Activated CD4-positive, CD25-positive, alpha-beta regulatory T cell (primary cell): ENCODE results near the gene TAF13.
"Not testable (repeated sequence)": the region's sequence is repeated elsewhere in the genome, so short reads cannot be mapped to it uniquely, and the experiment has no call there.

ENCODE experiments used
- DNase-seq, 4 experiments: peaks; one replicate each; lab custom pipeline; 2025; lab: John Stamatoyannopoulos, UW

TAF13 gene

DNA sequence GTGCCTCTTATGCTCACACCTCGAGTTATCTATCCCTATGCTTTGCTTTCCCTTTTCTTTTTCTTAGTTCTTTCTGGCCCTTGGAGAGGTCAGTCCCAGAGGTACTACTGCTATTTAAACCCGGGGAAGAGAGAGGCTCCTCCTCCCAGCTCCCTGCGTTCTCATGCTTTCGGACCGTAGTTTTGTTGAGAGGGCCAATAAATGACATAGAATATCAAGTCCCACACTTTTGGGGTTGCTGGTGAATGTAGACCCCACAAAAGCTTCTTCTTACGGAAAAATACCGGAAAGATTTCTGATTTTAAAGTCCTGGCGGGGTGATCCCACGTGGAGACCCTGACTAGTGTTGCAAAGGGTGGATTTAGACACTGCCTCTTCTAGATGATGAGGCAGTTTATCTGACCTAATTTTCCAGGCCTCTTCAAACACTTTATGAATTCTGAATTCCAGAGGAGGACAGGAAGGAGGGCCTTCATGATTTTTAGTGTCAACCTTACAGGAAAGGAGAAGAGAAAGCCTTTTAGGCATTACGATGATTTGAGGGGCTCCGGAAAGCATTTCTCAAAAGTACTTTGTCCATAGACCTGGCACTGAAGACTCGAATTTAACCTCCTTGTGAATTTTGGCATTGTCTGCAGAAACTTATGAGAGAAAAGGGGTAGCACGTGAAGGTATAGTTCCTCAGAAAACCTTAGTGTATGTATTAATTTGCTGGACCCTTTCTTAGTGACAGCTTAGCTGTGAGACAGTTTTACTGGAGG lies 15.5 kb upstream of the TAF13 start:
- no peak for DNase-seq

DNA sequence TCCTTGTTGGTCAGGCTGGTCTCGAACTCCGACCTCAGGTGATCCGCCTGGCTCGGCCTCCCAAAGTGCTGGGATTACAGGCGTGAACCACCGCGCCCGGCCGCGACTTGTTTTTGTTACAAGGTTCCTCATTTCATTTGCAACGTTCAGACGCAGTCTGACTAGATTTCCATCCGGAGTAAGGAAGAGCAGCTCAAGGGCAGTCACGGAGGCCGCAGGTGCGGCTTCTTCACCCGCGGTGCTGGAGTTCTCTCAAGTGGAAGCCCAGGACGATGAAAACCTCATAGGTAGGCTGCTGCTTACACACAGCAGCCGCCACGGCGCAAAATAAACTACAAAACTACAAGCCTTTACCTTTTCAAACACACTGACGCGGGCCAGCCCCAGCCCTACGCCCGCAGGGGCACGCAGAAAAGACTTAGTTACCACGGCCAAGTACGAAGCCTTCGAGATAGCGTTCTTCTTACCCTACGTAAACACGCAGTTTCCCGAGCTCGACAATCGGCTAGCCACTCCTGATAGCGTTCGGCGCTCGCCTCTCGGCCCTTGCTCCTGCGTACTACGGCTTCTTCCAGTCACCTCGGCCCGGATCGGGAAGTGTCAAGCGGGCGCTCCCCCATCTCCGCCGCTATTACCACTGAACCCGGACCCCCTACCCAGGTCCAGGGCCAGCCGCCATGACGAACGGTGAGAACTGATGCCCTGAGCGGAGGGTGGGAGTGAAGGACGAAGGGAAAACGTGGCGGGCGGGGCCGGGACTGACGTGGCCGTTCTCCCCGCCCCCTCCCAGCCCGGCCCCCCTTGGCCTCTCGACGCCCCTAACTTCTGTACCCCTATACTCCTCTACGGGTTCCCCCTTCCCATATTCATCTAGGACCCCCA lies 14.6 kb upstream of the TAF13 start, which contains the start of gene TMEM167B:
TSS of gene TMEM167B (plus strand) at position 569 of the 882 bp plus-strand sequence. CDS start at position 678, 109 bp downstream.
- DNase-seq = peak; percentile 57 to 75 (median 68)

DNA sequence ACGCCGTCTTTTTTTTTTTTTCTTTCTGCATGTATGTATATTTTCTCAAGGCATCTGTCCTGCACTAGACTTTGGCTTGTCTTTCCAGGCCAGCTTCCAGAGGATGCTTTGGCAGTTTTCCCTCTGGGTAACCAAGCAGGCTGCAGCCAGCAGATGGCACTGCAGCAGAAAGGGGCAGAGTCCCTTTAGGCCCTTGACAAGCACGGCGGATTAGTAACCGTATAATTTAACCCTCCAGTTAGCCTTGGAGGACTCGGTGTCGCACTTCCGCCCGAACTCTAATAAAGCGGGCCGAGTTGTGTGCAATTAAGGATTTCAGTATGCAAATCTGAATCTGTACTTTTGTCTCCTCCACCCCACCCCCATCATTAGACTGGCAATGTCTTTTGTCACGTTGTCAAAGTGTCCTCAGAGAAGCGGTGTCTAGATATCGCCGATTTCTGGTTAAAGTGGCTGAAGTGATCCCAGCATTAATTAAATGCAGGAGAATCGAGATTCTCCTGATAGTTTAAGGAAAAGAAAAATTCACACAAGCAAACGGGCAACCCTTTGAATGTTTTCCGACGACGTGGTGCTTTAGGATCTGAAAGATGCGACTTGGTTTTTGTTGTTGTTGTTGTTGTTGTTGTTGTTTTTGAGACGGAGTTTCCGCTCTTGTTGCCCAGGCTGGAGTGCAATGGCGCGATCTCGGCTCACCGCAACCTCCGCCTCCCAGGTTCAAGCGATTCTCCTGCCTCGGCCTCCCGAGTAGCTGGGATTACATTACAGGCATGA lies 13.6 kb upstream of the TAF13 start:
- DNase-seq = no peak

DNA sequence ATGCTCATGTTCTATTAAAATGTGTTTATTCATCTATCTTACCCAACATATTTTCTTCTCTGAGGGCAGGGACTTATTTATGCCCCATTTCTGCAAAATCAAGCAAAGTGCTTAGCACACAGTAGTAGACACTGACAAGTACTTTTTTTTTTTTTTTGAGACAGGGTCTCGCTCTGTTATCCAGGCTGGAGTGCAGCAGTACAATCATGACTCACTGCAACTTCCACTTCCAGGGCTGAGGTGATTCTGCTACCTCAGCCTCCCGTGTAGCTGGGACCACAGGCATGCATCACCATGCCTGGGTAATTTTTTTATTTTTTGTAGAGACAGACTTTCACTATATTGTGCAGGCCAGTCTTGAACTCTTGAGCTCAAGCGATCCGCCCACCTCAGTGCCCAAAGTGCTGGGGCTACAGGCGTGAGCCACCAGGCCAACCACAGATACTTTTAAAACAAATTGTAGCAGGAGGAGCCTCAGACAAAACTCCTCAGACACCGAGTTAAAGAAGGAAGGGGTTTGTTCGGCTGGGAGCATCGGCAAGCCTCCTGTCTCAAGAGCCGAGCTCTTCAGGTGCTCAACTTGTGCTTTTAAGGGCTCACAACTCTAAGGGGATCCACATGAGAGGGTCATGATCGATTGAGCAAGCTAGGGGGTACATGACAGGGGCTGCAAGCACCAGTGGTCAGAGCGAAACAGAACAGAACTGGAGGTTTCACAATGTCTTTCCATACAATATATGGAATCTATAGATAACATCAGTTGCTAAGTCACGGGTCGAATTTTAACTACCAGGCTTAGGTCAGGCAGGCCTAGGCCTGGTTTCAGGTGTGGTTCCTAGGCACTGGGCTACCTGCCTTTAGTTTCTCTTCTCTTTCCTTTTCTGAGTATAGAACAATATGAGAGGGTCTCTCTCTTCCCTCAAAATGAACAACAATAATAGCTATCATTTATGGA lies 9.0 kb upstream of the TAF13 start:
- DNase-seq = no peak

DNA sequence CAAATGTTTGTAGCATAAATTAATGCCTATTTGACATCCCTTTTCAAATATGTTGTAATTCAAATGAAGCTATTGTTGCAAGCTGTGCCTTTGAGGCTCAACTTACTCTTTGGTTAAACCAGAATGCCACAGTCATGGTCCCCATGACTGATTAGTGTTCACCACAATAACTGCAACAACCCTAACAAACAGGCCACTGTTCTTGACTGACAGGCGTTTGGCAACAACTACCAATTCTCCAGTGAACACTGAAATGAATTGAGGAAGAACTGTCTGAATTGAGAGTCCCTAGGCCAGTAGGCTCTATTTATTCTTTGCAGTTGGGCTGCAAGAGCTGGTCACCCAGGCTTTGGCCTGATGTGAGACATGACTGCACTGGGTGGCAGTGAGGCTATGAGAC lies 8.1 kb upstream of the TAF13 start:
- DNase-seq = no peak

DNA sequence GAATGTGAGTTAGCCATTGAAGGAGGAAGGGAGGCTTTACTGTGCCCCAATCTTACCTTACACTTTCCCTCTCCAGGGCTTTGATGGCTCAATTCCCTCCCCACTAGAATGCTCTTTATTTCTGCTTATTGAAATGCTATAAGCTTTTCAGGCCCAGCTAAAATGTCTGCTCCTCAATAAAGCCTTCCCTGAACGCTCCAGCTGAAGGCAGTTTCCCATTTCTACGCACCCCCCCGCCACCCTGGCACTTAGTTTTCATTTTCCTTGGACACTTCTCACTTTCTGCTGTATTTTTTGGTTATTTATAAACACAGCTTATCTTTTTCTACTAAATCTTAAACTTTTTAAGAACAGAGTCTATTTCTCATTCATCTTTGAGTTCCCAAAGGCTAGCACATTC lies 7.7 kb upstream of the TAF13 start:
- no peak for DNase-seq

DNA sequence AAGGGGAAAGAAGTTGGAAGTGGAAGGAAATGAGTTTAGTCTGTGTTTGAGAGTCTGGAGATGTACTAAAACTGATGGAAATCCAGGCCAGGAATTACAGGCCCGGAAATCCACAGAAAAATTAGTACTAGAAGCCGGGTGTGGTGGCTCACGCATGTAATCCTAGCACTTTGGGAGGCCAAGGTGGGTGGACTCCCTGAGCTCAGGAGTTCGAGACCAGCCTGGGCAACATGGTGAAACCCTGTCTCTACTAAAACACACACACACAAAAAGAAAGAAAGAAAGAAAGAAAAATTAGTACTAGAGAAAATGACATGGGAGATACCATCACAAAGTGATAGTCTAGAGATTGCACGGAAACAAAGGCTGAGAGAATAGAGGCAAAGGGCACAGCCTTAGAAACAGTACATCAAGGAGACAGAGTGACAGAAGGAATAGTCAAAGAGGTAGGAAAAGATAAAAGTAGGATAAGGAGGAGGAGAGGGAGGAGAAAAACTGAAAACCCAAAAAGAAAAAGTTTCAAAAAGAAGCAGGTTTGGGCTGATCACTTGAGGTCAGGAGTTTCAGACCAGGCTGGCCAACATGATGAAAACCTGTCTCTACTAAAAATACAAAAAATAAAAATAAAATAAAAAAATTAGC lies 4.8 kb upstream of the TAF13 start:
- DNase-seq = no peak

DNA sequence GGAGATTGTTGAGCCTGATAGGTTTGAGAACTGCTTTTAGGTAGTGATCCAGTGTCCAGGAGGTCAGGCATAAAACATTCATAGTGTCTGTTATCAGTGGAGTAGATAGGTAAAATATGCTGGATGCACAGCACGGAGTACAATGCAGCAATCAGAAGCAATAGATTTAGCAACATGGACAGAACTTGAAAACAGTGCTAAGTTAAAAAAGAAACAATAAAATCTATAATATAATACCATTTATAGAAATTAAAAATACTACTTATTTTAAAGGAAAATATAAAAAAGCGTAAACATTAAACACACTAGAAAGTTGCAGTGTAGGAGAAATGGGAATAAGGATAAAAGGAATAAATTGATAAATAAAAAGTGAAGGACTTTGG lies 3.4 kb upstream of the TAF13 start:
- no peak for DNase-seq

DNA sequence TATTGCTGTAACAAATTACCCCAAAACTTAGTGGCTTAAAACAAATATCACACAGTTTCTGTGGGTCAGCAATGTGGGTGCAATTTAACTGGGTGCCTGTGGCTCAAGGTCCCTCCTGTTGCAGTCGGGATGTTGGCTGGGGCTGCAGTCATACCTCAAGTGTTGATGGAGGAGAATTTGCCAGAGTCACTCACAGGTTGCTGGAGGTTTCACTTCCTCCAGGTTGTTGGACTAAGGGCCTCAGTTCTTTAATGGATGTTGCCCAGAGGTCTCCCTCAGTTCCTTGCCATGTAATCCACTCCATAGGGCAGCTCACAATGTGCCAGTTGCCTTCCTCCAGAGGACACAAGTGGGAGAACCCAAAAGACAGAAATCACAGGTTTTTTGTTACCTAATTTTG lies 2.5 kb upstream of the TAF13 start:
- DNase-seq = no peak

DNA sequence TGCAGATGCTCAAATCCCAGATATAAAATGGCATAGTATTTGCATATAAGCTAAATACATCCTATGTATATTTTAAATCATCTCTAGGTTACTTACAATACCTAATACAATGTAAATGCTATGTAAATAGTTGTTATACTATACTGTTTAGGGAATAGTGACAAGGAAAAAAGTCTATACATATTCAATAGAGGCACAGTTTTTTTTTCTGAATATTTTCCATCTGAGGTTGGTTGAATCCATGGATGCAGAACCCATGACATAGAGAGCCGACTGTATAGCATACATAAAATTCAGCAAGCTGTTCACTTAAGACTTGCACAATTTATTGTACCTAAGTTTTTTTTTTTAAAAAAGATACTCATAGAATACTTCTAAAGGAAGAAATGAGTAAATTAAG lies 6.5 kb downstream of the TAF13 start:
- DNase-seq = no peak

DNA sequence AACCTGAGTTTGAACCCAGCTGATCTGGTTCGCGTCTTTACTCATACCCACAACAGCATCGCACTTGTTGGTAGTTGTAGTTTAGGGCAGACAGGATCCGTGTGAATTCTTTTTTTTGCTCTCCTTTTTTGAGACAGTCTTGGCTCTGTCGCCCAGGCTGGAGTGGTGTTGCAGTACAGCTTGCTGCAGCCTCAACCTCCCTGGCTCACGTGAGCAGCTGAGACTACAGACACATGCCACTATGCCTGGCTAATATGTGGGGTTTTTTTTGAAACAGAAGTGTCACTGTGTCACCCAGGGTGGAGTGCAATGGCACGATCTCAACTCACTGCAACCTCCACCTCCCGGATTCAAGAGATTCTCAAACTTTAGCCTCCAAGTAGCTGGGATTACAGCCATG lies 7.9 kb downstream of the TAF13 start:
- no peak for DNase-seq

DNA sequence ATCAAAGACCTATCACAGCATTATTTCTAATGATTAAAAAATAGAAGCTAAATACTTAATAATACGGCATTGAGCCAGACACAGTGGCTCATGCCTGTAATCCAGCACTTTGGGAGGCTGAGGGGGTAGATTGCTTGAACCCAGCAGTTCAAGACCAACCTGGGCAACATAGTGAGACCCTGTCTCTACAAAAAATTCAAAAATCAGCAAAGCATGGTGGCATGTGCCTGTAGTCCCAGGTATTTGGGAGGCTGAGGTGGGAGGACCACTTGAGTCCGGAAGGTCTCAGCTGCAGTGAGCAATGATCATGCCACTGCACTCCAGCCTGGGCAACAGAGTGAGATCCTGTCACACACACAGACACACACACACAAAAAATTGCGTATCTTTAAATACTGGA lies 10.7 kb downstream of the TAF13 start:
- no peak for DNase-seq

DNA sequence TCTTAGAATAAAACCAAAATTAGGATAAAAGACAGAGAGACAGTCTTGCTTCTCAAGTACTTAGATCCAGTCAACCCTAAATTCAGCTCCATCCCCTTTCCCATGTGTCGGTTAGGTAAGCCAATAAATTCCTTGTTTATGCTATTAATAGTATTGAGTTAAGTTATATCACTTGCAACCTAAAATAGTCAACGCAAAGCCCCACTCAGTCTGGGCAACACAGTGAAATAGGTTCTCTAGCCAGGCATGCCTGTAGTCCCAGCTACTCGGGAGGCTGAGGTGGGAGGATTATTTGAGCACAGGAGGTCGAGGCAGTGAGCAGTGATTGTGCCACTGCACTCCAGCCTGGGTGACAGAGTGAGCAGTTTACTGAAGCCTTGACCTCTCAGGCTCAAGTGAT lies 14.6 kb downstream of the TAF13 start:
- DNase-seq = no peak

DNA sequence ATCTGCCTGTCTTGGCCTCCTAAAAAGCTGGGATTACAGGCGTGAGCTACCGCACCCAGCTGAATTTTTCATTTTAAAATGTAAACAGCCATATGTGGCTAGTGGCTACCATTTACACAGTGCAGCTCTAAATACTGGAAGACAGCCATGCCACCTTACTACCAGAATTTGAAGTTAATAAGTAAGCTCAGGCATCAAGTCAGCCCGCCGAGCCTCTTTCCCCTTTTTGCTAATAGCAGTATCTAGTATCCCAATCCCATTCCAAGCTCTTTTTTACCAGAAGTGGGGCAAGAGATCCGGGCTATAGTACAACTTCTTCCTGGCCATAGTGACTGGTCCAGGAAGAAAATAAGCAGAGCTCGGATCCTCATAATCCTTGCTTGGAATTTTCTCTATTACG lies 15.1 kb downstream of the TAF13 start:
- no peak for DNase-seq

DNA sequence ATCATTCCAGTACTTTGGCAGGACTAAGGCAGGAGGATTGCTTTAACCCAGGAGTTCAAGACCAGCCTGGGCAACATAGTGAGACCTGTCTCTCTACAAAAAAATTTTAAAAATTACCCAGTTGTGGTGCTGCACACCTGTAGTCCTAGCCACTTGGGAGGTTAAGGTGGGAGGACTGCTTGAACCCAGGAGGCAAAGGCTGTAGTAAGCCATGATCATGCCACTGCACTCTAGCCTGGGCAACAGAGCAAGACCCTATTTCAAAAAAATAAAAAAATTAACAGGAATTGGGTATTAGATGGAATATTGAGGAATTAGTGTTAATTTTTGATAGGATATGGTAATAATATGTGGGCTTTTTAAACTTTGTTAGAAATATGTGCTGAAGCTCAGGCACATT lies 16.8 kb downstream of the TAF13 start:
- no peak for DNase-seq

DNA sequence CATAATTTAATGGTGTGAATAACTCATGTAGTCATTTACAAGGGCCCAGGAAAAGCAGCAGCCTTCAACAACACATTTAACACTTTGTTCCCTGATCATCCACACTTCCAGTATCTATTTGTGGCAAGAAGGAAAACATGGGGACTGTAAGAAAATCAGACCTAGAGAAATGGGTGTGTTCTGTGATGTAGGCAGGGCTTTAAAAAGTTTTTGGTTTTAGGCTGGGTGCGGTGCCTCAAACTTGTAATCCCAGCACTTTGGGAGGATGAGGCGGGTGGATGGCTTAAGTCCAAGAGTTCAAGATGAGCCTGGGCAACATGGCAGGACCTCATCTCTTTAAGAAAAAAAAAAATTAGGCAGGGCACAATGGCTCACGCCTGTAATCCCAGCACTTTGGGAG lies 19.7 kb downstream of the TAF13 start:
- DNase-seq = no peak

DNA sequence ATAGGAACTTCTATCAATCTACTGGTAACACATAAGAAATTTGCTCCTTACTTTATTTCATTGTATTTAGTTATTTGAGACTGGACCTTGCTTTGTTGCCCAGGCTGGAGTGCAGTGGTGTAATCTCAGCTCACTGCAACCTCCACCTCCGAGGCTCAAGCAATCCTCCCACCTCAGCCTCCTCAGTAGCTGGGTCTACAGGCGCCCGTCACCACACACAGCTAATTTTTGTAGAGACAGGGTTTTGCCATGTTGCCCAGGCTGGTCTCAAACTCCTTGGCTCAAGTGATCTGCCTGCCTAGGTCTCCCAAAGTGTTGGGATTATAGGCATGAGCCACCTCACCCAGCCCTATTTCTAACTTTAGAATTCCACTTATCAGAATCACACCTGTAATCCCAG lies 23.7 kb downstream of the TAF13 start:
- not testable (repeated sequence) for DNase-seq

DNA sequence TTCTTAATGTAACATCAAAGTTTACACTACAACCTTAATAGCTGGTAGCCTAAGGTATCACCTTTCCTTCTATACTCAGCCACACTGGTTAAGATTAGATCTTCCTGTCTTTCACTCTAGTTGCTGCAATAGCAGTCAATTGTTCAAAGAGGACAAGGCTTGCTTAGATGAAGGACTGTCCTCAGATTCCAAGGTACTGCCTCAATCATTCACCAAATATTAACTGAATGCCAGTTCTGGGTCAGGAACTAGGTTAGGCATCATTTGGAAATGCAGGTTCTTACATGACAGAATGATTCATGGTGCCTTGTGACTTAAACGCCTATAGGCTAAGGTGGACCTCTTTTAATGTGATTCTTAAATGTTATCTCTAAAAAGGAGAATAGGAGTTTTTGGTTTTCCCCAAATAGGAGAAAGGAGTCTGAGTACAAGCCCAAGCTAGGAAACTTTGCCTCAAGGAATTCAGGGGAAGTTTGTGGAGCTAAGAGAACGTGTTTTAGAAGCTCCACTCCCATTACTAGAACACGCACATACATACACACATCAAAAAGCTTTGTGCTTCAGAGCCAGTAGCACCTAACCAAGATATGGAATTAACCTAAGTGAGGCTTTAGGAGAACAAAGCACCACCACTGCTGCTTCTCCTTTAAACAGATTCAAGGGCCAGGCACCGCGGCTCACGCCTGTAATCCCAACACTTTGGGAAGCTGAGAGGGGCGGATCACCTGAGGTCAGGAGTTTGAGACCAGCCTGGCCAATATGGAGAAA lies 25.4 kb downstream of the TAF13 start:
- no peak for DNase-seq

DNA sequence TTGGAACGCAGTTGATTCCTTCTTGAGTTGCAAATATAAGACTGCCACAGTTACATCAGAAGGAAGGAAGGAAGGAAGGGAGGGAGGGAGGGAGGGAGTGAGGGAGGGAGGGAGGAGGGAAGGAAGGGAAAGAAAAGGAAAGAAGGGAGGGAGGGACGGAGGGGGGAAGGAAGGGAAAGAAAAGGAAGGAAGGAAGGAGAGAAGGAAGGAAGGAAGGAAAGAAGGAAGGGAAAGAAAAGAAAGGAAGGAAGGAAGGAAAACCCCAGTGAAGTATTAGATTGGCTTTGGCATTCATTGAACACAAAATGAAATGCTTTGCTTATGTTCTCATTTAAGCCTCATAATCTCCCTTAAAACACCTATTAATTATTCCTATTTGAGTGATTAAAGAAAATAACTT lies 27.5 kb downstream of the TAF13 start:
- no peak for DNase-seq

DNA sequence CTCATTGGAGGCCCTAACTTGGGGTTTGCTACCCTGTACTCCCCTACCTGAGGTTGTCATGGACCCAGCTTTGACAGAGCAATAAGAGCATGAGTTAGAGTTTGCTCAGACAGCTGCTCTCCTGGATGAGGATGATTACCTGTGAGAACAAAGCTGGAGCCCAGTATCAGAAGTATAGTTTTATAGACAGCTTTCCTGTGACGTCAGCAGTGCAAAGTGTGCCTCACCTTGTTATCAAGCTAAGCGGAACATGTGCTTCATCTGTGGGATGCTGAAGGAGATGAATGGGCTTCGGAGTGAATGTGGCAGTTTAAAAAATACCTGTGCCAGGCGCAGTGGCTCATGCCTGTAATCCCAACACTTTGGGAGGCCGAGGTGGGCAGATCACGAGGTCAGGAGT lies 28.5 kb downstream of the TAF13 start:
- no peak for DNase-seq
